RPMI8226 (cell line): Measurements from ENCODE around the gene ANKRD6.

Experiments
- DNase-seq: peaks from one replicate; pipeline ENCODE4 v3.0.0-alpha.2; 2015

The ANKRD6 gene

DNA sequence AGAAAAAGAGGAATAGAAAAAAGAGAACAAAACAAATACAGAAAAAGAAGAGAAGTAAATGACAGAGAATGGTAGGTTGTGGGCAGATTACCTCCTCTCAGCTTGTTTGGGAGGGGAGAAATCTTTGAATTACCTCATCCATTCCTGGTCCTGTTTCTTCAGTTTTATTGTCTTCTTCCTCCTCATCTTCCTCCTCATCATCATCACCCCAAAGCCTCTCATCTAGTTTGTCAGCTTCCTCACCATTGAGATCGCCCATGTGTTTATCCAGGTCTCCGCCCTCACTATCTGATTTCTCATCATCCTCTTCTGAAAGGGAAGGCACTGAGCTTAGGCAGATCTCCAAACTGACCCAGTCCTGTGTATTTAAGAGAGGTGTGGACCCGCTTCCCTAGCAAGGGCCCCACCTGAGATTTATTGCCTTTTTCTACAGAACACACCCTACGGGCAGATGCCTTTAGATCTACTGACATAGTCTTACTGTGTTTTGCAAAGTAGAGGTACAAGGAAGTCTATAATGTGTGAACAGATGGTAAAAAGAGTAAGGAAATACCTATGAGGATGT lies 229.8 kb downstream of the ANKRD6 start:
- no peak for DNase-seq

DNA sequence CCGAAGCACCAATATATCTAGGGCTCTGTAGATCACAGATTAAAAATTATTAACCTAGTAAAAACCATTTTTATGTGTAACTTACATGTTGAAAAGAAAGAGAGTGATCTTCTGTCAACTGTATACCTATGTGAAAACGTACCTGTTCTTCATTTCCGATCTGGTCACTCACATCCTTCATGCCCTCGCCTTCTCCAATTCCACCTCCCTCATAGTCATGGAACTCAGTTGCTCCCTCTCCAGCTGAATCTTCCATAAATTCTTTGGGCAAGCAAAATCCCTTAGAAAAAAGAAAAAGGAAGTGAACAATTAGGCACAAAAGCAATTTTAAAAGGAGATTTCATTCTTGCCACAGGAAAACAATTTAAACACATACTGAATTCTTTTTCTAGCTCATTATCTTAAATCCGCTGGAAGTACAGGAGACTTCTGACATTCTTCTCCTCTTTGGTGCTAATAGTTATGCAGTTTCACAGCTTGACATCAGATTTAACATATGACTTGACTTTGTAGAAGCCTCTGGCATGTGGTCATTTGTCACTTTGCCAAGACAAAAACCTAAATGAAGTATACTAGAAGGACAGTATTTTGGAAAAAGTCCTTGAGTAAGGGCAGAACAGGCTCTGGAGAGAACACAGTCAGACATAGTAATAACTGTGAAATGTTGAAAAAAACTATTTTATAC lies 235.1 kb downstream of the ANKRD6 start:
- no peak for DNase-seq

DNA sequence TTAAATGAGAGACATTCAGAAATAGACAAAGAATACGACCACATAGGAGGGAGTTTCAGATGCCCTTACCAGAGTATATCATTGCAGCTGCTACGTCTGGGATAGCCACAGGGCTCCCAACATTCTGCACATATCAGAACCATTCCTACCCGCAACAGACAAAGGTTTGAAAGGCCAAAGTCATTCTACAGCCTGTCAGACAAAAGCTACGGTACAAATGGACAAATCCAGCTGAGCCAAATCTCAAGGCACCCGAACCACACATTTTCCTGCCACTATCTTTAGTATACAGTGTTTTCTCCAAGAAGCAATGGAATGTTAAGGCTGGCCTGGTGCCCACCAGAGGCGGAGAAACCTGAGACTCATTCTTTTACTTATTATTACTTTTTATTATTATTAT lies 236.1 kb downstream of the ANKRD6 start:
- DNase-seq: no peak

DNA sequence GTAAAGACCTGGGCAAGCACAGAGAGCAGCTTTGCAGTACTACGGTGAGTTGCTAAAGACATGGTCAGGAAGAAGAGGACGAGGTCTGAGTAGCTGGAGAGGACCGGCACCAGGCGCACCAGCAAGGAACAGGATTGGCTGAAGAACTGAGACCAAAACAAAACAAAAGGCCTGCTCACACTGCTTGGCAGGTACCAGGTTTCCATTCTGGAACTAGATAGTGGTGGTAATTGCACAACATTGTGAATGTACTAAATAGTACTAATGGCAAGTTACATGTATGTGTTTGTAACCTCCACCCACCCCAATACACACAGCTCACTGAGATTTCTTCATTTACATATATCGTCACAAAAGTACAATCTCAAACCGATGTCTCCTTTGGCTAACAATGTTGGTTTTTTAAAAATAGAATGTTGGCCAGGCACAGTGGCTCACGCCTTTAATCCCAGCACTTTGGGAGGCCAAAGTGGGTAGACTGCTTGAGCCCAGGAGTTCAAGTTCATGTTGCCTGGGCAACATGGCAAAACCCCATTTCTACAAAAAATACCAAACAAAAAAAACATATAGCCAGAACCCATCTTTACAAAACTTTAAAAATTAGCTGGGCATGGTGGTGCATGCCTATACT lies 238.1 kb downstream of the ANKRD6 start:
- DNase-seq: no peak

DNA sequence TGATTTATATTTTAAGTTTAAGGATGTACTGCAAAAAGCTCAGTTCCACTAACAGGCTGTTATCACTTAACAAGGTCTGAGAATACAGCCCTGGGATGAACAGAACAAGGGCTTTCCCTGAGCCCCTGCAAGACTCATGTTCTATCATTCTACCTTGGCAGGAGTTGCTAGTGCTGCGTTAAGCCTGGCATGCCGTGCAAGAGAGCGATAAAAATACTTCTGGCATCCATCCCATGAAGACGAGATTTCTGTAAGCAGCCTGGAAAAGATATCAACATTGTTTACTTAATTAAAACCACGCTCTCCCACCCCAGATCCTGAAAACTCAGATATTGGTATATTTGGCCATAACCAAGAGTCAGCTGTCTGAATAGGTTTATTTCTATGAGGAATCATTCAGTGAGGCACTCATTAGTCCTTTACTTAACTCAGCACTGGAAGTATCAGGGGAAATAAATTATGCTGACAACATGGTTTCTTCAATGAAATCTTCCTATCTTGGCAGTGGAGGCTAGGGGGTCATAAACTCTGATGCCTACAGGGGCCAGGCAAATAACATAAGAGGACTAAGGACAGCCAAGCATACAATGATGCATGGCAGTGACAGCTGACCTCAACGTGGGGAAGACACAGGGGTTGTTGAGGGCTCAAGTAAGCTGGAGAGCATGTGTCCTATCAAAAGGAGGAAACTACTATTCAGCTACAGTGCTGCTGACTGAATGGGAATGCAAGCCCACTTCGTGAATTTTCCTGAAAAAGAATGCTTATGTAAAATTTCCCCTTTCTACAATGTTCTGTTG lies 243.2 kb downstream of the ANKRD6 start:
- DNase-seq: no peak

DNA sequence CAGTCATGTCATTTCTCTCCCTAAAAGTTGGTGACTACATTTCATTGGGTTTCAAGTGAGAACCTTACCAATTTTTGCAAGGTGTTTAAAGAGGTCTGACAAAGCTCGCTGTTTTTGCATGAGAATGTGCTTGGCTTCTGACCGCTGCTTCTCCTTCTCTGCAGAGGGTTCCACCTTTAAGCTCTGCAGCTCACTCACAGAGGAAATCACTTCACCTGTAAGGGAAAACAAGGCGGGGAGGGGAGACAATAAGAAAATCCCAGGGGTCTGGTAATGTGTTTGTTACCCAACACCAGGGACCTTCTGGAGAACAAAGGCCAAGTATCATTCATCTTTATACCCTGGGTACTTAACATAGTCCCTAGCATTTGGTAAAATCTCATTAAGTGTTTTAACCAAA lies 245.6 kb downstream of the ANKRD6 start:
- no peak for DNase-seq

DNA sequence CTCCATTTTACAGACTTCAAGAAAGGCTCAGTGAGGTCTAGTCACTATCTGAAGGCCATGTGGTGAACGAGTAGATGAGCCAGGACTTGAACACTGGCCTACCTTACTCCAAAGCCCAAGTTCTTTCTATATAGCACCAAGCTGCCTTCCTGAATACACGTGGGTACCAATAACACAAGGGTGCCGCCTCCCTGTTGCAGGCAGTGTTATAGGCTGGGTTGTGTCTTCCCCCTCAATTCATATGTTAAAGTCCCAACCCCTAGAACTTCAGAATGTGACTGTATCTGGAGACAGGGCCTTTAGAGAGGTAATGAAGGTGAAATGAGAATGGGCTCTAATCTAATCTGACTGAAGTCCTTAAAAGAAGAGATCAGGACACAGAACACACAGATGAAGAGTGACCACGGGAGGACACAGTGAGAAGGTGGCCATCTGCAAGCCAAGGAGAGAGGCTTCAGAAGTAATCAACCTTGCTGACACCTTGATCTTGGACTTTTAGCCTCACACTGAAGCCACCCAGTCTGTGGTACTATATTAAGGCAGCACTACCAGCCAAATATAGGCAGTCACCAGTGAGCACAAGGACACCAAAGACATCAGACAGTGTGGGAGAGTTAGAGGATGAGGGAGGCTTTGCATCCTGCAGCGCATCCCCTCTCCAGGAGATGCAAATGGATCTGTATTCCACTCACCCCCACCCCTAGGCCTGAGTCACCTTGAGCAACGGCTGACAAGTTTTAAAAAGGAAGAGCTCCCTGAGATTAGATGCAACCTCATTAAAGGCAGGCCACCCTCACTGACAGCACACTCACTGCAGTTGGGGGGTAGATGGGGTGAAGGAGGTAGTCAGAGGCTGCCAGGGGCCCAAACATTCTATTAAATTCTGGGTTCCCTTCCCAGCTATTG lies 246.5 kb downstream of the ANKRD6 start:
- no peak for DNase-seq

DNA sequence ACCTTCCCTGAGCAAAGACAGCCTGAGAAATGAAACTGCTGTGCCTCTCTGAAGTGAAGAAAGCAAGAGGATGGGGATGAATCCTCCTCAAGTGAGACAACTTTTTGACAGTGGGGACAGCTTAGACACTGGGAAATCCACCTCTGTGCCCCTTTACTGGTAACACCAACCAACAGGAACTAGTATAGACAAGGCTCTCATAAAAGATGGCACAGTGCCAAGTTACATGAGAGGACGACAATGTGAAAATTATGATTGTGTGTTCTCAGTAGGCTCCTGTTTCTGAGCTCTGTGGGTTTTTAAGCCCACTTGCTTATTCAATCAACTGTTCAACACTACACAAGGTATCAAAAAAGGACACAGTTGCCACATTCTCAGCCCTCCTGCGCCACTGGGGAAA lies 247.2 kb downstream of the ANKRD6 start:
- DNase-seq: no peak

DNA sequence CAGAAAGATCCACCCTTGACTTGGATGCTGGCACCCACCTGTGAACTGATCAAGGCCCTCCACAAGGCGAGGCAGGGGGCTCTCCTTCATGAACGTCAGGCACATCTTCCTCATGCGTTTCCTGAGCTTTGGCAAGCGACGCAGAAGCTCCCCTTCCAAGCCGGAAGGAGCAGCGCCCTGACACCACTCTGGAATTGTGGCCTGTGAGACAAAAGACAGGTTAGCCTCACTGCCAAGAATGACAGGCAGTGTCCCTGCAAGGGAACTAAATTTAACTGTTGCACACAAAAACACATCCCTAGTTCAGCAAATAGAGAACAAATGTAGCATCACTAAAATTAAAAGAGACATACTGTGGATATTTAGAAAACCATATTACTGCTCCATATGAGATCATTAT lies 247.6 kb downstream of the ANKRD6 start:
- DNase-seq: no peak

DNA sequence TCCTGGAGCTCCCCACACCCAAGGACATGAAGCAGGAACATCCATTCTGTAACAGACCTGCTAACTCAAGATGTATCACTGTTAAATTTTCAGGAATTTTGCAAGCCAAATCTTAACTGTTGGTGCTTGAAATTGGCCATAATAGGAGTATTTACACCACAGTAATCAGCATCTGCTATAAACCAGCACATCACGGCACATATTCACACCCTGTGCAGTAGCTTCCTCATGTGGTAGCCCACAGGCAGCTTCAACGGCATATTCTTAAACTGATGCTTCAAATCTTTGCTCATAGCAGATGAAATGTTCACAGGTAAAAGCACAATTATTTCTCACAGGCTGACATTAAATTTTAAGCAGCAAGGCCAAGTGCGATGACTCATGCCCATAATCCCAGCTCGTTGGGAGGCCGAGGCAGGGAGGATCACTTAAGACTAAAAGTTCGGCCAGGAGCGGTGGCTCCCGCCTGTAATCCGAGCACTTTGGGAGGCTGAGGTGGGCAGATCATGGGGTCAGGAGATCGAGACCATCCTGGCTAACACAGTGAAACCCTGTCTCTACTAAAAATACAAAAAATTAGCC lies 249.1 kb downstream of the ANKRD6 start:
- DNase-seq: no peak

DNA sequence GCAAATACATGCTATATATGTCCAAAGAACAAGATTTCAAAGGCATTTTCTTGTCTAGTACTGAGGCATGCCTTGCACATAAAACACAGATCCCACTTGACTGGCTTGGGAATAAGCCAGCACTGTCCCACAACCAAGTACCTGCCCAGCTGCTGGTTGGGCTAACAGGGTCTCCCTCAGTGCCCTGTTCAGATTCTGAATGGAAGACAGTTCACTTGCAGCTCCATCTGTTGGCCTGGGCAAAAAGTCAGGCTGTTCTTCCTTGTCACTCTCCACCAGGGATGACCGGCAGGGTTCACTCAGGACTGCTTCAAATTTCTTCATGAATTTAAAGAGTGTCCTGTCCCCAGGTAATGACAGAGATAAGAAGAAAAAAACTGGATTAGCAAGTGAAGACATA lies 250.0 kb downstream of the ANKRD6 start:
- no peak for DNase-seq
